ENCODE measurements around the gene C7orf25.

The C7orf25 gene

GRCh38 chr7:42911454-42912447 lies at the start of gene C7orf25:
Gene C7orf25 (minus strand): TSS chr7:42912070. CDS start chr7:42910900, 1,170 bp downstream.
- peak; percentile 97 for DNase-seq

- DNase-seq: no peak
These were observed 49.3 kb upstream of the C7orf25 start for GRCh38 chr7:42961170-42961569.

GRCh38 chr7:42960762-42961161 lies 48.9 kb upstream of the C7orf25 start:
- no peak for DNase-seq

GRCh38 chr7:42959549-42959948 lies 47.7 kb upstream of the C7orf25 start:
- DNase-seq: no peak

- no peak for DNase-seq
These were observed 44.2 kb upstream of the C7orf25 start for GRCh38 chr7:42956062-42956461.

- DNase-seq: no peak
These were observed 42.1 kb upstream of the C7orf25 start for GRCh38 chr7:42953994-42954393.

GRCh38 chr7:42952328-42952727 lies 40.5 kb upstream of the C7orf25 start:
- no peak for DNase-seq

GRCh38 chr7:42950417-42950816 lies 38.5 kb upstream of the C7orf25 start:
- DNase-seq: no peak

GRCh38 chr7:42947521-42947920 lies 35.7 kb upstream of the C7orf25 start:
- no peak for DNase-seq

- DNase-seq: no peak
These were observed 34.7 kb upstream of the C7orf25 start for GRCh38 chr7:42946627-42946950.

GRCh38 chr7:42945821-42946626 lies 34.2 kb upstream of the C7orf25 start:
- no peak for DNase-seq

GRCh38 chr7:42940985-42941847 lies 29.3 kb upstream of the C7orf25 start:
- DNase-seq: peak; percentile 72

GRCh38 chr7:42939457-42940240 lies 27.8 kb upstream of the C7orf25 start:
- no peak for DNase-seq

- no peak for DNase-seq
These were observed 24.0 kb upstream of the C7orf25 start for GRCh38 chr7:42935861-42936260.

- no peak for DNase-seq
These were observed 22.4 kb upstream of the C7orf25 start for GRCh38 chr7:42934291-42934690.

- no peak for DNase-seq
These were observed 21.1 kb upstream of the C7orf25 start for GRCh38 chr7:42932811-42933591.

- DNase-seq: peak; percentile 97
These were observed 20.2 kb upstream of the C7orf25 start, which contains the start of the genes MRPL32 and PSMA2 for GRCh38 chr7:42931834-42932651. Gene MRPL32 (plus strand): TSS chr7:42932376. CDS start chr7:42932387, 11 bp downstream. Gene PSMA2 (minus strand): TSS chr7:42932174. CDS start chr7:42932158, 16 bp downstream.

GRCh38 chr7:42931447-42931833 lies 19.6 kb upstream of the C7orf25 start:
- no peak for DNase-seq

GRCh38 chr7:42930889-42931288 lies 19.0 kb upstream of the C7orf25 start:
- DNase-seq: no peak

- no peak for DNase-seq
These were observed 17.6 kb upstream of the C7orf25 start for GRCh38 chr7:42929449-42929848.
